Measurements from ENCODE around the gene PPP1R3C. TPM values are rescaled to one million over a fixed set of nuclear protein-coding genes. Genes with fewer than 3 reads are reported as not detected.

PPP1R3C gene
- total and polyA plus RNA-seq, 2 of the 4 experiments (the other 2 are of a cell fraction), result 17.4 to 62.9 TPM

DNA sequence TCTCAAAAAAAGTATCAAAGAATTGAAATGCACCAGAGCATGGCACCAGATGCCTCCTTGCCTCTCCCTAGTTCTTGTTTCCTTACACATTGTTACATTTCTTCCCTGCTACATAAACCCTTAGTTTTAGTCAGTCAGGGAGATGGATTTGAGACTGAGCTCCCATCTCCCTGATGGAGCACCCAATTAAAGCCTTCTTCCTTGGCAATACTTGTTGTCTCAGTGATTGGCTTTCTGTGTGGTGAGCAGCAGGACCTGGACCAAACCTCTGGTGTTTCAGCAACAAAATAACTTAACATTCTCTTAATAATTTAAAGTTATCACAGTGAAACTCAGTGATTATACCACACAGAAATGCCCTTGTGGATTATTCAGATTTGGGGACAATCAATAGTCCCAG is 26.9 kb downstream of the PPP1R3C start:
- intact Hi-C loops (cut with micrococcal nuclease), result no loop called here
- Histone ChIP-seq H4K8ac (ENCODE audit: low read depth in 2 of 2, low read length in 2 of 2) (no peak overlapping the region), H3K4me3 (ENCODE audit: insufficient read depth, low read depth, low read length) (no peak overlapping the region), H2BK120ac (ENCODE audit: low read depth, low read length) (peak overlapping the region; percentile 62; the same call in 1 of the 2 replicates), H3K4me2 (ENCODE audit: low read depth, low read length) (no peak overlapping the region), H4K91ac (ENCODE audit: insufficient read depth, low read depth, low read length) (peak overlapping the region; percentile 21; the same call in 1 of the 2 replicates), H3K14ac (replicated peaks; ENCODE audit: low read depth, low read length) (no peak overlapping the region), H2AFZ (replicated peaks; ENCODE audit: low read length, poor library complexity) (no peak overlapping the region), H2BK20ac (ENCODE audit: low read depth, low read length) (peak overlapping the region; percentile 69; the same call in 1 of the 2 replicates), H3K36me3 (ENCODE audit: control insufficient read depth, insufficient read depth, low read length) (no peaks in the 10 kb centered on the region), H3K27me3 (ENCODE audit: control insufficient read depth, insufficient read depth, low read length) (no peaks in the 10 kb centered on the region), H2BK5ac (ENCODE audit: low read depth, low read length, poor library complexity, severe bottlenecking) (no peak overlapping the region), H4K20me1 (ENCODE audit: insufficient read depth, low read length) (no peaks in the 10 kb centered on the region), H3K18ac (ENCODE audit: low read depth, low read length) (no peak overlapping the region), H3K9me1 (ENCODE audit: insufficient read depth, low read length) (peaks cover 21% of the 10 kb centered on the region), H3K27ac (ENCODE audit: insufficient read depth, low read length) (no peak overlapping the region), H2AK5ac (ENCODE audit: low read depth, low read length) (0 out of 2 replicates have a peak overlapping the region, but pooled peaks have one; percentile 10), H3K23ac (ENCODE audit: low read depth, low read length) (no peak overlapping the region), H3K9ac (ENCODE audit: low read depth, low read length) (no peak overlapping the region), H4K5ac (ENCODE audit: low read depth, low read length) (no peak overlapping the region), H3K4ac (ENCODE audit: low read depth, low read length) (peak overlapping the region; percentile 27; the same call in 1 of the 2 replicates), H3K79me1 (ENCODE audit: low read depth in 1 of 2, low read length in 2 of 2) (peaks cover 0 to 4% of the 10 kb centered on the region in 2 experiments; a peak in 2 of 4 replicates), H2BK15ac (ENCODE audit: low read depth, low read length) (0 out of 3 replicates have a peak overlapping the region, but pooled peaks have one; percentile 52), H3K56ac (ENCODE audit: extremely low read depth, insufficient read depth, low read length) (no peak overlapping the region), H3K9me3 (ENCODE audit: control insufficient read depth, insufficient read depth, low read length) (no peaks in the 10 kb centered on the region), H2AK9ac (replicated peaks; ENCODE audit: low read depth, low read length, poor library complexity) (no peak overlapping the region), H3K4me1 (ENCODE audit: control insufficient read depth, insufficient read depth, low read length) (peaks cover 26% of the 10 kb centered on the region)
- in situ Hi-C loops (cut with MboI; ENCODE audit: low sequenced_read_pairs), result no loop called here
- BruUV-seq (replicated peaks), result no TSS peak
- dilution Hi-C loops (cut with HindIII; ENCODE audit: low sequenced_read_pairs, unreplicated experiment), result no loop called here
- ChIA-PET CTCF (no interaction called here), POLR2A (ENCODE audit: unreplicated experiment) (no interaction called here)
- no peak for TF ChIP-seq MAZ (IDR thresholded peaks at IDR 0.05; ENCODE audit: borderline replicate concordance, low read depth, low read length)
- TF ChIP-seq, protein P1, sequence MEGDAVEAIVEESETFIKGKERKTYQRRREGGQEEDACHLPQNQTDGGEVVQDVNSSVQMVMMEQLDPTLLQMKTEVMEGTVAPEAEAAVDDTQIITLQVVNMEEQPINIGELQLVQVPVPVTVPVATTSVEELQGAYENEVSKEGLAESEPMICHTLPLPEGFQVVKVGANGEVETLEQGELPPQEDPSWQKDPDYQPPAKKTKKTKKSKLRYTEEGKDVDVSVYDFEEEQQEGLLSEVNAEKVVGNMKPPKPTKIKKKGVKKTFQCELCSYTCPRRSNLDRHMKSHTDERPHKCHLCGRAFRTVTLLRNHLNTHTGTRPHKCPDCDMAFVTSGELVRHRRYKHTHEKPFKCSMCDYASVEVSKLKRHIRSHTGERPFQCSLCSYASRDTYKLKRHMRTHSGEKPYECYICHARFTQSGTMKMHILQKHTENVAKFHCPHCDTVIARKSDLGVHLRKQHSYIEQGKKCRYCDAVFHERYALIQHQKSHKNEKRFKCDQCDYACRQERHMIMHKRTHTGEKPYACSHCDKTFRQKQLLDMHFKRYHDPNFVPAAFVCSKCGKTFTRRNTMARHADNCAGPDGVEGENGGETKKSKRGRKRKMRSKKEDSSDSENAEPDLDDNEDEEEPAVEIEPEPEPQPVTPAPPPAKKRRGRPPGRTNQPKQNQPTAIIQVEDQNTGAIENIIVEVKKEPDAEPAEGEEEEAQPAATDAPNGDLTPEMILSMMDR (conservative IDR thresholded peaks at IDR 0.05; ENCODE audit: low read depth, low read length), result no peak
- TF ChIP-seq FOS (IDR thresholded peaks at IDR 0.05; ENCODE audit: low read depth, low read length), result no peak
- no peak for TF ChIP-seq MAFK (IDR thresholded peaks at IDR 0.05; ENCODE audit: low read depth, low read length)
- TF ChIP-seq CEBPB (IDR thresholded peaks at IDR 0.05; ENCODE audit: low read depth, low read length), result no peak
- no peak for TF ChIP-seq CHD1 (IDR thresholded peaks at IDR 0.05; ENCODE audit: low read depth, low read length)
- no peak for TF ChIP-seq BHLHE40 (IDR thresholded peaks at IDR 0.05; ENCODE audit: low read depth, low read length)
- TF ChIP-seq SMC3 (IDR thresholded peaks at IDR 0.05; ENCODE audit: low read depth, low read length), result no peak
- TF ChIP-seq, protein P2, sequence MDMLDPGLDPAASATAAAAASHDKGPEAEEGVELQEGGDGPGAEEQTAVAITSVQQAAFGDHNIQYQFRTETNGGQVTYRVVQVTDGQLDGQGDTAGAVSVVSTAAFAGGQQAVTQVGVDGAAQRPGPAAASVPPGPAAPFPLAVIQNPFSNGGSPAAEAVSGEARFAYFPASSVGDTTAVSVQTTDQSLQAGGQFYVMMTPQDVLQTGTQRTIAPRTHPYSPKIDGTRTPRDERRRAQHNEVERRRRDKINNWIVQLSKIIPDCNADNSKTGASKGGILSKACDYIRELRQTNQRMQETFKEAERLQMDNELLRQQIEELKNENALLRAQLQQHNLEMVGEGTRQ (IDR thresholded peaks at IDR 0.05; ENCODE audit: low read depth, low read length), result no peak
- TF ChIP-seq RCOR1 (IDR thresholded peaks at IDR 0.05; ENCODE audit: insufficient replicate concordance, low read length), result no peak
- no peak for TF ChIP-seq NFE2L2 (IDR thresholded peaks at IDR 0.05; ENCODE audit: low read depth, low read length)
- TF ChIP-seq RFX5 (IDR thresholded peaks at IDR 0.05; ENCODE audit: low read depth, low read length), result no peak
- no peak for TF ChIP-seq RAD21 (IDR thresholded peaks at IDR 0.05; ENCODE audit: low read length)
- no peak for TF ChIP-seq MXI1 (IDR thresholded peaks at IDR 0.05; ENCODE audit: borderline replicate concordance, low read depth, low read length)
- ATAC-seq (ENCODE audit: low read depth) (no peak), DNase-seq (no peak)
